C4-2B (cell line): ENCODE results near the gene ARFGAP1.

ENCODE experiments used
- H3K27ac ChIP-seq: fragments of 450-650 bp; 2 replicates; pipeline ENCODE4 v1.5.1; 2017
- CTCF ChIP-seq: fragments of 450-650 bp; conservative IDR thresholded peaks from 2 replicates; pipeline ENCODE4 v1.5.1; 2017; ENCODE audit warnings: mild to moderate bottlenecking
- ZFX ChIP-seq: fragments of 450-650 bp; IDR thresholded peaks from 2 replicates; pipeline ENCODE4 v1.6.1; 2017

The ARFGAP1 gene

GRCh38 chr20:63335711-63336110 lies 63.1 kb downstream of the ARFGAP1 start:
- H3K27ac ChIP-seq: no peak overlapping the region
- TF ChIP-seq ZFX: no peak
- no peak for TF ChIP-seq CTCF

- H3K27ac ChIP-seq: no peak overlapping the region
- no peak for TF ChIP-seq CTCF
These were observed 63.7 kb downstream of the ARFGAP1 start for GRCh38 chr20:63336232-63336752.

GRCh38 chr20:63337786-63338420 lies 65.3 kb downstream of the ARFGAP1 start:
- TF ChIP-seq CTCF (no peak), ZFX (no peak)
- H3K27ac ChIP-seq: no peak overlapping the region
